Stimulated activated CD4-positive, alpha-beta T cell treated with anti-CD3 and anti-CD28 coated beads, TNF-alpha, amount 100 ng/mL, for 24 hours (primary cell): ENCODE data around the gene FLNC.

ENCODE experiments used
- DNase-seq, 3 experiments: peaks; one replicate each; pipeline ENCODE4 v3.0.0-alpha.2; 2020; ENCODE audit warnings: low read depth in 3 of 3

Gene FLNC

GRCh38 chr7:128878226-128879105 lies 48.3 kb downstream of the FLNC start:
- DNase-seq: no peak

DNA sequence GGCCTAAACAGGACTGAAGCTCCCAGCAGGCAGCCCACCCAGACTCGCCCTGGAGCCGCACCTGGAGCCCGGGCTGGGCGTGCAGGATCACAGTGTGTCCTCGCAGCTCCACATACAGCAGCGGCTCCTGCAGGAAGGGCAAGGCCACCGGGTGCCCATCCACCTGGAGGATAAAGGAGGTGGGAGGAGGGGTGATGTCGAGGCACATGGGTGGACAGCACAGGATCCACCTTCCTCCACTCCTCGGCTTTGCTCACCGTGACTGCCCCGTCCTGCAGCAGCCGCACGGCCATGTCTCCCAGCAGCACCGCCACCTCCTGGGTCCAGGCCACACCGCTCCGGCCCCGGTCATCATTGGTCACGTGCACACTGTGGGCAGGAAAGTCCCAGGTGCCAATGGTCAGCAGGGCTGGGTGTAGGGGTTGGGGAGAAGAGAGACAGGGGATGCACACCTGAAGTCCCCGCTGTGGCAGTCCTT lies 49.3 kb downstream of the FLNC start:
- DNase-seq: no peak

- DNase-seq: peak in 1 of 3 experiments; percentile 19
Observed at GRCh38 chr7:128879939-128880746, 49.9 kb downstream of the FLNC start.

- DNase-seq: no peak
Observed at GRCh38 chr7:128880791-128881457, 50.7 kb downstream of the FLNC start.

DNA sequence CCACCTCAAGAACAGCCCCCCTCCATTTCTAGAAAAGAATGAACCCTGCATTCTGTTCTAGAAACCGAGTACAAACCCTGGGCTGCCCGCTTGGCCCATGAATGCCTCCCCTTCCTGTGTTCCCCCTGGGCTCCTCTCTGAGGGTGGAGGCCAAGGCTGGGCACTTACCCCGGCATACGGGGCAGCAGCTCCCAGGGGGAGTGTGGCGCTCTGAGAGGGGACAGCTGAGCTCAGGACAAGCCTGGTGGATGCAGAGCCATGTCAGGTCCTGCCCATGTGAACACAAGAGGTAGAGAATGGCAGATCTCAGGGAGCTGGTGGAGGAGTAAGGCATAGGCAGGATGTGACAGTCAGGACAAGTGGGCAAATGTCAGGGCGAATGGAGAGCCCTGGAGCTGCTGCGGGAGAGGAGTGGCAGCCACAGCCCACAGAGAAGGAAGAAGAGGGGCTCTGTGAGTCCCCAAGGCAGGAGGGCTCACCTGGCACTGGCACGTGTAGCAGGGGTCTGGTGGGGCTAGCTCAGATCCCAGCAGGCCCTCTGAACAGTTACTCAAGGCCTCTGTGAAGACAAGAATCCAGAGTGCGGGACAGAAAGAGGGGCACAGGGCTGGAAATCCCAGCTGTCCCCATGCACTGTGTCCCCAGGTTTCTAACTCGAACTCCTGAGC lies 51.4 kb downstream of the FLNC start:
- no peak for DNase-seq

GRCh38 chr7:128882134-128882533 lies 51.9 kb downstream of the FLNC start:
- DNase-seq: no peak

- DNase-seq: peak; percentile 72 to 84 (median 79)
Observed at GRCh38 chr7:128883622-128884448, 53.6 kb downstream of the FLNC start.

DNA sequence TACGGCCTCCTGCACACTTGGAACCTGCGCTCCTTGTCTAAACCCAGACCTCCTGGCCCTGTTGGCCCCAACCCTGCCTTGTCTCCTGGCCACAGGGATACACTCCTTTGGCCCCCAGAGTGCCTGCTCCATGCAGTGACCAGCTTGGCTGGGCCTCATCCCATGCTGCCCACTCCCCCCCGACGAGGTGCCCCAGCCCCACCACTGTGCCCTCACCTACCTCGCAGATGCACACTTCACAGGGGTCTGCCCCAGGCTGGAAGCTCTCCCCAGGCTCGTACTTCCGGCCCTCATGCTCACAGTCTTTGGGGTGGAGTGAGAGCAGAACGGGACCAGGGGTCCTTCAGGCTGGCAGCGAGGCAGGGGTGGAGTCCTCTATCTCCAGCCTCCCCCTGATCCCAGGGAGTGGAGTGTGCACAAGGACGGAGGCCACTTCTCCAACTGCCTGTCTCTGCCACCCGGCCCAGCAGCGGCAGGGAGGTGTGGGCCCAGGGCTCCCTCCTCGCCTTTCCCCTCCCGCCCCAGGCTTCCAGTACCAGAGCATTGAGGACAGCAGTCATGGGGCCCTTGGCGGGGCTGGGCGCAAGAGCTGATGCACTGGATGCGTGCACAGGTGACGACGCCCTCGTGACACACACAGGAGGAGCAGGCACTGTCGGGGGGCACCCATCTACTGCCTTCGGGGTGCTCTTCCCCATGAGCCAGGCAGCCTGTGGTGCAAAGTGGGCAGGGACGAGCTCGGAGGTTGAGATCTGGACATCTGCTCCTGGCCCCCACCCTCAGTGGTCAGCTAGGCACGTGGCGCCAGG lies 54.6 kb downstream of the FLNC start:
- no peak for DNase-seq

DNA sequence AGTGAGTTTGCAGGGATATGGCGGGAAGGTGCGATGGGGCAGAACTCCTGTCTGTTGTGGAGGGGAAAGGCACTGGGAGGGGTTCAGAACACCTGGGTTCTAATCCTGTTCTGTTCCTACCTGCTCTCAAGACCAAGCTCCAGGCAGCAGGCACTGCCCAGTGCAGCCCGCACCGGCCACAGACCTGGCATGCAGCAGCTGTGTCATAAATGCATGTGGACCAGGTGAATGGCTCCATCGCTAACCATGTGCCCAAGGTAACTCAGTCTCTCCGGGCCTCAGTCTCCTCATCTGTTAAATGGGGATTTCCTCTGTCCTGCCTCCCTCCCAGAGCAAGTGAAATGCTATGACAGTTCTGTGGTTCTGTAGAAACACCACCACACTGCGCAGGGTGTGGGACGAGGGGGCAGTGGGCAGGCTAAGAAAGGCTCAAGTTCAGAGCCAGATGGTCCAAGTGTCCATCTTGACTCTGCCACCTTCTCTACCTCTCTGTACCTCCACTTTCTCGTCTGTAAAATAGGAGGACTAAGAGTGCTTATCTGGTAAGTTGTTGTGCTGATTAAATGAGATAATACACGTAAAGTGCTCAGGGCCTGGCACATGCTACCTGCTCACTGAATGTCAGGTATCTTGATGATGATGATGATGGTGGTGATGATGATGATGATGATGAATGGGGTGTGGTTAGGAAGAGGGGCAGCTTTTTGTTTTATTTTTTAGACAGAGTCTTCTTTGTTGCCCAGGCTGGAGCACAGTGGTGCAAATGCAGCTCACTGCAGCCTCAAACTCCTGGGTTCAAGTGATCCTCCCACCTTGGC lies 55.4 kb downstream of the FLNC start:
- DNase-seq: no peak

- DNase-seq: no peak
Observed at GRCh38 chr7:128886391-128887168, 56.4 kb downstream of the FLNC start.

GRCh38 chr7:128887169-128888038 lies 57.2 kb downstream of the FLNC start:
- DNase-seq: no peak

DNA sequence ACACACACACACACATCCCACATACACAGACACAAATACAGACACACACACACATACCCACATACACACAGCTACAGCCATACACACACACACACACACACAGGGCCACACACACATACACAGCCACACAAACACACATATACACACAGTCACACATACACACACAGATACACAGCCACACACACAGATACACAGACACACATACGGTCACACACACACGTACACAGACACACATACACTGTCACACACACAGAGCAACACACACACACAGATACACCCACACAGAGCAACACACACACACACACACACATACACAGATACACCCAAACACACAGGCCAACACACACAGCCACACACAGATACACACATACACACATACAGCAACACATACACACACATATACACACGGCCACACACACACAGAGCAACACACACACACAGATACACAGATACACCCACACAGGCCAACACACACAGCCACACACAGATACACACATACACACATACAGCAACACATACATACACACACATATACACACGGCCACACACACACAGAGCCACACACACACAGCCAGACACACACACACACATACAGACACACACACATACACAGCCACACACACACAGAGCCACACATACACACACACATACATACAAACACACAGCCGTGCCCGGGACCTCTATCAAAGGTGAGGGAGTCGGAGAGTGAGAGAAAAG lies 58.0 kb downstream of the FLNC start:
- DNase-seq: no peak

- no peak for DNase-seq
Observed at GRCh38 chr7:128888756-128889095, 58.5 kb downstream of the FLNC start.

DNA sequence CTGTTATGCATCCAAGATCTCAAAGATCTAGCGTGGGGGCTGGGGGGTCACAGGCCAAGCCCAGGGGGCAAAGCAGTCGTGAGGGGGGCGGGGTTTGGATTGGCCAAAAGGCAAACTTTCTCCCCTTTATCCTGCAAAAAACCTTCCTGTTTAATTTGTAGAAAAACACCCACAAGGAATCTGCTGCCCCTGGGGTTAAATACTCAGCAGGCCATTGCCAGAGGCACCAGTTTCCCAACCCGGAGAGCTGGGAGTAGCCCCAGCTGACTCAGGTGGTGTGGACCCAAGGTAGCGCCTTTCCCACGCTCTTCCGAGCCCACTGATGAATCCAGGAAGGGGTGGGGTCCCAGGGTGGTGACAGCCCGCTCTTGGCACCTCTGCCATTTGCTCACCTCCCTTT lies 58.9 kb downstream of the FLNC start:
- DNase-seq: no peak

DNA sequence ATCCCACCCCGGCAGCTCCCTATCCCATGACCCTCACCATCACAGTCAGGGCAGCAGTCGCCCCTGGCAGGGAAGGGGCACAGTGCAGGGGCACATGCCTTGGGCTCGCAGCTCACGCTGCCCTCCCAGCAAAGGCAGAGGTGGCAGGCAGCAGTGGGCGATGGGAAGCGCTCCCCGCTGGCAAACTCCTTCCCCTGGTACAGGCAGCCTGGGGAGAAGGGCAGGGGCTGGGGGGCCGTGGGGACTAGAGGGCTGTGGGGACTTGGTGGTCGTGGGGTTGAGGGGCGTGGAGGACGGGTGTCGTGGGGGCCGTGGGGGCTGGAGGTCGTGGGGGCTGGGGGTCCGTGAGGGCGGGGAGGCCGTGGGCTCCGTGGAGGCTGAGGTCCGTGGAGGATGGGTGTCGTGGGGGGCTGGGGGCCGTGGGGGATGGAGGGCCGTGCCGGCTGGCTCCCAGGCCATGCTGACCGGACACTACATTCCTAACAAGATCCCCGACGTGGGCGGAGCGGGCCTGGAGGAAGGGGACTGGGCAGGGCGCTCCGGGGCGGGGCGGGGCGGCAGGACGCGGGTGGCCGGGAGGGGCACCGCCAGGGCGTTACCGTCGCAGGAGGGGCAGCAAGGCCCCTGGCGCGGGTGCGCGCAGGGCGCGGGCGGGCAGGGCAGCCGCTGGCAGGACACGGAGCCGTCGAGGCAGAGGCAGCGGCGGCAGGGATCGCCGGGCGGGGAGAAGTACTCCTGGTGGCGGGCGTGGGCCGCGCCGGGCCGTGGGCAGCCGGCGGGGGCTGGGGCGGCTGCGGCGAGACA lies 60.3 kb downstream of the FLNC start:
- no peak for DNase-seq
